Skin of body (tissue), 3 donors: ENCODE data around the gene MRPL30. TPM values are rescaled to one million over a fixed set of nuclear protein-coding genes. Genes with fewer than 3 reads are reported as not detected.
"Not testable (repeated sequence)": the region's sequence is repeated elsewhere in the genome, so short reads cannot be mapped to it uniquely, and the experiment has no call there.

Experiments used
- DNase-seq: peaks from one replicate; lab custom pipeline; 2025; lab: John Stamatoyannopoulos, UW
- small RNA-seq: library from RNA; depleted of rRNA; stranded (forward); fragments of <200 nt; gene quantifications from one replicate; pipeline ENCODE3, GENCODE V24; 2014; ENCODE audit warnings: low replicate concordance
- total RNA-seq: library from RNA; depleted of rRNA; stranded (reverse); fragments of >200 nt; gene quantifications from one replicate; pipeline ENCODE4 v1.2.3, GENCODE V29; 2014

Gene MRPL30
- total RNA-seq, 1 donor from 2014 or later, result 35.0 TPM

GRCh38 chr2:99184811-99185210 is 3.8 kb downstream of the MRPL30 start:
- no peak for DNase-seq

- no peak for DNase-seq
Measured at GRCh38 chr2:99187011-99187410, 6.0 kb downstream of the MRPL30 start.

- no peak for DNase-seq
Measured at GRCh38 chr2:99188357-99188756, 7.4 kb downstream of the MRPL30 start.

- DNase-seq, result no peak
Measured at GRCh38 chr2:99190548-99190947, 9.6 kb downstream of the MRPL30 start.

GRCh38 chr2:99192364-99192763 is 11.4 kb downstream of the MRPL30 start:
- DNase-seq, result not testable (repeated sequence)

GRCh38 chr2:99198103-99198841 is 17.3 kb downstream of the MRPL30 start:
- DNase-seq, result no peak

- no peak for DNase-seq
Measured at GRCh38 chr2:99200076-99200800, 19.3 kb downstream of the MRPL30 start.

- DNase-seq, result no peak
Measured at GRCh38 chr2:99201959-99202678, 21.1 kb downstream of the MRPL30 start.

- DNase-seq, result no peak
Measured at GRCh38 chr2:99205491-99205890, 24.5 kb downstream of the MRPL30 start.

GRCh38 chr2:99216096-99216495 is 35.1 kb downstream of the MRPL30 start:
- no peak for DNase-seq

- DNase-seq, result no peak
Measured at GRCh38 chr2:99217929-99218501, 37.0 kb downstream of the MRPL30 start.

GRCh38 chr2:99233177-99233576 is 52.2 kb downstream of the MRPL30 start:
- DNase-seq, result not testable (repeated sequence)

- no peak for DNase-seq
Measured at GRCh38 chr2:99238599-99238998, 57.6 kb downstream of the MRPL30 start.

GRCh38 chr2:99240431-99240830 is 59.4 kb downstream of the MRPL30 start:
- DNase-seq, result no peak

GRCh38 chr2:99242151-99242550 is 61.2 kb downstream of the MRPL30 start:
- no peak for DNase-seq

Small RNA genes lying within 50 kb of the gene (small RNA-seq; reads per million reads assigned to genes)
- not detected for gene AC092587.1

Other genes with a start within 250 kb of the MRPL30 start
- gene CRACDL, start 245.0 kb upstream of the MRPL30 start, total RNA-seq, result 1.1 TPM
- gene C2orf15, start 39.5 kb upstream of the MRPL30 start, total RNA-seq, result 1.4 TPM
- gene TSGA10, start 26.2 kb upstream of the MRPL30 start, total RNA-seq, result 7.5 TPM
- gene LIPT1, start 26.2 kb upstream of the MRPL30 start, total RNA-seq, result 7.4 TPM
- gene MITD1, start 126 bp upstream of the MRPL30 start, total RNA-seq, result 19.6 TPM
- 16.5 TPM for gene LYG2, start 74.5 kb downstream of the MRPL30 start, total RNA-seq
- gene LYG1, start 120.0 kb downstream of the MRPL30 start, total RNA-seq, result 0.59 TPM
- gene TXNDC9, start 155.1 kb downstream of the MRPL30 start, total RNA-seq, result 28.8 TPM
- gene EIF5B, start 156.2 kb downstream of the MRPL30 start, total RNA-seq, result 26.3 TPM